Measurements from ENCODE around the gene INSYN1.
"Not testable (repeated sequence)": the region's sequence is repeated elsewhere in the genome, so short reads cannot be mapped to it uniquely, and the experiment has no call there.

Gene INSYN1

DNA sequence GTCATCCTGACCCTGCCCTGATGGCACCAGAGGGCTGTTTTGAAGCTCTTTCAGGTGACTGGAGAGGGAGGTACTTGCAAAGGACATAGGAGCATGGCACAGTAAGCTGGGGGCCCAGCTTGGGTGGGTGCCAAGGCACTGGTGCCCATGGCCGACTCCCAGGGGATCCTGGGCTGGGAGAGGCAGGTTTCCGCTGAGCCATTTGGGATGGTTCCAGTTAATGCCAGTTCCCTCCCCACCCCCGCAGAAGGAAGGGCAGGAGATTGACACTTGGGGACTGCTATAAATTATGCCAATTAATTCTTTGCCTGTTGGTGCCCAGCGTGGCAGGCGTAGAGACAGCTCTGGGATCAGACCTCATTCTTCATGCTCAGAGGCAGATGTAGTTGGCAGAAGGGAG, 42.8 kb downstream of the INSYN1 start:
- DNase-seq, result no peak

DNA sequence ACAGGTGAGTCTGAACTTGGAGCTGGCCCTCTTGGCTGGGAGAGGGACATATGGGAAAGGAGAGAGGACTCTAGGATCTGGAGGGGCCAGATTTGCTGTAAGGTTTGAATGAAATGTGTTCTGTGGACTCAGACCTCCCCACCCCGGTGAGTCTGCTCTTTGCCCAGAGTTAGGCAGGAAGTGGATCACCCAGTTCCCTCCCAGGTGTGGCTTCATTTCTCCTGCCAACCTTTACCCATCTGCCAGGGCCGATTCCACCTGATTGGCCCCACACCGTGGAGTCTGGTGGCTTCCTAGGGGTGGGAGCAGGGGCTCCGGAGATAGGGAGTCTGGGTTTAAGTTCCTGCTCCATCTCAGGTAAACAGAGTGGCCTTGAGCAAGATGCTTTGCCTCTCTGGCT, 43.5 kb downstream of the INSYN1 start:
- no peak for DNase-seq

DNA sequence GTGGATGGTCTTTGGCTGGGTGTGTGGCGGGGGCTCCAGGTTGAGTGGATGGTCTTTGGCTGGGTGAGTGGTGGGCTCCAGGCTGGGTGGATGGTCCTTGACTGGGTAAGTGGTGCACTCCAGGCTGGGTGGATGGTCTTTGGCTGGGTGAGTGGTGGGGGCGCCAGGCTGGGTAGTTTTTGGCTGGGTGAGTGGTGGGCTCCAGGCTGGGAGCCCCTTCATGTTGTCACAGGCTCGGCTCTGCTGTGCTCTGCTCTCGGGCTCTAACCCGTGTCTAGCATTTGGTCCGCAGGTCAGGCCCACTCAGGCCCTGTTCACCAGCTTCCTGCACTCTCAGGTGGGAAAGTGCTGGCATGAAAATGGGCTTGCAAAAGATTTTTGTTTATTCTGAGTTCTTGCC, 43.9 kb downstream of the INSYN1 start:
- DNase-seq, result no peak

DNA sequence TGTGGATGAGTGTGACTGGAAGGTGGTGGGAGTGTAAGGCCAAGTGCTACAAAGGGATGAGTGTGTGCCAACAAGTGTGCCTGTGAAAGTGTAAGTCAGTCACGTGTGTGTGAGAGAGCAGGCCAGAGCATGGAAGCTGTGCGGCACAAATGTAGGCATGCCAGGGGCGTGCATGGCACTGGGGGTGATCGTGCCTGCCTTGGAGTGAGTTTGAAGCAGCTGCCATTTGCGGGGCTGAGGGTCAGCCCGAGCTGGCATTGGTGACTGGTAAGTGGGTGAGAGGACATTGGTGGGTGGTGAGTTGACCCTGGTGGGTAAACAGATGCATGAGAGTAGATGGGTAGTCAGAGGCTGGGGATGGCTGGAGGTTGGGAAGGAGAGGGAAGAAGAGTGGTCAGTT, 44.5 kb downstream of the INSYN1 start:
- DNase-seq, result no peak

GRCh38 chr15:73704869-73705645, 48.1 kb downstream of the INSYN1 start:
- DNase-seq, result peak; percentile 46

DNA sequence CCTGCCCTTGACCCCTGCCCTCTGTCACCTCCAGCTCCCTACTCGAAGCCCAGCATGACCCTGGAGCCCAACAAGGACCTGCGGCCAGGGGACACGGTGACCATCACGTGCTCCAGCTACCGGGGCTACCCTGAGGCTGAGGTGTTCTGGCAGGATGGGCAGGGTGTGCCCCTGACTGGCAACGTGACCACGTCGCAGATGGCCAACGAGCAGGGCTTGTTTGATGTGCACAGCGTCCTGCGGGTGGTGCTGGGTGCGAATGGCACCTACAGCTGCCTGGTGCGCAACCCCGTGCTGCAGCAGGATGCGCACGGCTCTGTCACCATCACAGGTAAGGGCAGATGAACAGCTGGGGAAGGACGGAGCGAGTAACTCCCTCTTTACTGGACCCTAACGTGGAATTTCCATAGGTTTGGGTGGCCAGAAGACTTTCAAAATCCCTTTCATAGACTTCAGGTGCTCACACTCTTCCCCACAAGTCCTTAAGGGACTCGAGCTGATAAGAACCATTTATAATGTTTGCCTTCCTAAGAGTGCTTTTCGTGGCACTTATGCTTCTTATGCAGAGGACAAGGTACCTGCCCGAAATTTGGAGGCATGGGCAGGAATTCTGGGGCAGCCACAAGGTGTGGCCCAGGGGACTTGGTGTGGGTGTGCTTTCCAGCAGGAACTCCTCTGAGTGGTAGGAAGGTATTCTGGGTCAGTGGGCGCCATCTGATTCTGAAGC, 48.8 kb downstream of the INSYN1 start:
- DNase-seq, result not testable (repeated sequence)

DNA sequence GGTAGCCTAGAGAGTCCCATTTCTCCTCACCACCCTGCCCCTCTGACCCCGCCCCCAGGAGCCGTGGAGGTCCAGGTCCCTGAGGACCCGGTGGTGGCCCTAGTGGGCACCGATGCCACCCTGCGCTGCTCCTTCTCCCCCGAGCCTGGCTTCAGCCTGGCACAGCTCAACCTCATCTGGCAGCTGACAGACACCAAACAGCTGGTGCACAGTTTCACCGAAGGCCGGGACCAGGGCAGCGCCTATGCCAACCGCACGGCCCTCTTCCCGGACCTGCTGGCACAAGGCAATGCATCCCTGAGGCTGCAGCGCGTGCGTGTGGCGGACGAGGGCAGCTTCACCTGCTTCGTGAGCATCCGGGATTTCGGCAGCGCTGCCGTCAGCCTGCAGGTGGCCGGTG, 49.5 kb downstream of the INSYN1 start:
- not testable (repeated sequence) for DNase-seq

DNA sequence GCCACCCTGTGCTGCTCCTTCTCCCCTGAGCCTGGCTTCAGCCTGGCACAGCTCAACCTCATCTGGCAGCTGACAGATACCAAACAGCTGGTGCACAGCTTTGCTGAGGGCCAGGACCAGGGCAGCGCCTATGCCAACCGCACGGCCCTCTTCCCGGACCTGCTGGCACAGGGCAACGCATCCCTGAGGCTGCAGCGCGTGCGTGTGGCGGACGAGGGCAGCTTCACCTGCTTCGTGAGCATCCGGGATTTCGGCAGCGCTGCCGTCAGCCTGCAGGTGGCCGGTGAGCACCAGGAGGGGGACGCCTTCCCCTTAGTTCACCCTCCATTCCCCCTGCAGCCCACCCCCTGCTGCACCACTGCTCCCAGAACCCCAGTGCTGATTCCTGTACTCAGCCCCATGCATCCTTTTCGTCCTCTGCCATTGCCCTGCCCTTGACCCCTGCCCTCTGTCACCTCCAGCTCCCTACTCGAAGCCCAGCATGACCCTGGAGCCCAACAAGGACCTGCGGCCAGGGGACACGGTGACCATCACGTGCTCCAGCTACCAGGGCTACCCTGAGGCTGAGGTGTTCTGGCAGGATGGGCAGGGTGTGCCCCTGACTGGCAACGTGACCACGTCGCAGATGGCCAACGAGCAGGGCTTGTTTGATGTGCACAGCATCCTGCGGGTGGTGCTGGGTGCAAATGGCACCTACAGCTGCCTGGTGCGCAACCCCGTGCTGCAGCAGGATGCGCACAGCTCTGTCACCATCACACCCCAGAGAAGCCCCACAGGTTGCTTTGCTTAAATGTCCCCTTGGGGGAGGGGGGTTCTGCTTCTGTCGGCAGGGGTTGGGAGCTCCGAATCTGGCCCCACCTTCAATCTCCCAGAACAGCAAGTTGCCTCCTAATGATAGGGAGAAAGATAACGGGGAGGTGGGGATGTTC, 50.6 kb downstream of the INSYN1 start:
- DNase-seq, result not testable (repeated sequence)

- peak; percentile 64 for DNase-seq
Observed at GRCh38 chr15:73700041-73700842, 52.9 kb downstream of the INSYN1 start.

- DNase-seq, result no peak
Observed at GRCh38 chr15:73699249-73700040, 53.7 kb downstream of the INSYN1 start.

GRCh38 chr15:73697033-73697467, 56.1 kb downstream of the INSYN1 start:
- peak; percentile 44 for DNase-seq

- no peak for DNase-seq
Observed at GRCh38 chr15:73696641-73697001, 56.5 kb downstream of the INSYN1 start.

- DNase-seq, result no peak
Observed at GRCh38 chr15:73695773-73696640, 57.1 kb downstream of the INSYN1 start.

GRCh38 chr15:73694419-73694818, 58.7 kb downstream of the INSYN1 start:
- no peak for DNase-seq

GRCh38 chr15:73691396-73691795, 61.8 kb downstream of the INSYN1 start:
- no peak for DNase-seq

GRCh38 chr15:73688455-73688854, 64.7 kb downstream of the INSYN1 start:
- no peak for DNase-seq

DNA sequence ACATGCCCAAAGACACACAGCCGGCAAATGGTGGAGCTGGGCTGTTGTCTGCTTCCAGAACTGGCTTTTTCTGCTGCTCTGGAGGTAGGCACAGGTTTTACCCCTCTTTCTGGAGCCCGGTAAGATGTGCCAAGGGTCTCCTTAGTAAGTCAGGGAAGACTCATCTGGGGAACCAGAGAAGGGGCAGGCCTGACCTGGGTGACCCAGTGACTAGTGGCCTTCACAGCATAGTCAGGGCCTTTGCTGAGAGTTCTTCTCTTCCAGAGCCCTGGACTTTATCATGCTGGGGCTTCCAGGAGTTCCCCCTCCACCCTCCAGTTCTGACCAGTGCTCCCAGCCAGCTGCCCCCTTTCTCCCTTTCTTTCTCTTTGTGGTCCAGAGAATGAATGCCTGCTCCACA, 65.8 kb downstream of the INSYN1 start:
- no peak for DNase-seq

- DNase-seq, result no peak
Observed at GRCh38 chr15:73686781-73687256, 66.3 kb downstream of the INSYN1 start.

- no peak for DNase-seq
Observed at GRCh38 chr15:73685981-73686380, 67.2 kb downstream of the INSYN1 start.

All from activated CD4-positive, alpha-beta T cell treated with anti-CD3 and anti-CD28 coated beads for 1 hour (primary cell).